ENCODE measurements around the gene MEOX2.

DNA sequence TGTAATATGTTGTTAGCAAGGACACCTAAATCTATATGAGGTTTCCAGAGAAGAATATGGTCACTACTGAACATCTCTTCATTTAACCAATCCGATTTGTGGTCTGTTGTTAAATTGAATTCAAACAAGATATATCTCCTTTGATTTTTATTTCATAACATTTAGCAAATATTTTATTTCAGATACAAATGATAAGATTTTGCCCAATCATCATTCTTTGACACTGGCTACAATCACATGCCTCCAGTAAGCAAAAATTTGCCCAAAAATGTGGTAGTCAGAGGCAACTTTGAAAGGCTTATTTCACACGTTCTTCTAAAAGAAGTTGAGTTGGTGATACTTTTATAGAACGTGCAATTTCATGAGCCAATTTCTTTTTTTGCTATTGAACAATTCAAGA, 79.9 kb downstream of the MEOX2 start:
- no peak for TF ChIP-seq CTCF (IDR thresholded peaks at IDR 0.05; ENCODE audit: low read depth, low read length)
- no peak for TF ChIP-seq EZH2phosphoT487 (IDR thresholded peaks at IDR 0.05; ENCODE audit: low read depth)
